Stomach (tissue), 9 donors: ENCODE results near the gene WDR86. TPM values are rescaled to one million over a fixed set of nuclear protein-coding genes. Genes with fewer than 3 reads are reported as not detected.

Experiments used
- DNase-seq, 2 donors: peaks; one replicate each; pipeline versions ENCODE4 v3.0.0 to v3.0.0-alpha.2; 2013 to 2019
- H3K27ac ChIP-seq, 5 donors: fragments of 200-600 bp in 4 of 5; sonication (generic) in 4 of 5; one replicate each; pipeline ENCODE4 v1.5.1; 2013 to 2019; ENCODE audit warnings: mild to moderate bottlenecking in 1 of 5, moderate library complexity in 1 of 5
- H3K27me3 ChIP-seq, 3 donors: fragments of 200-600 bp; sonication (generic); one replicate each; pipeline ENCODE4 v1.5.1; 2017 to 2019; ENCODE audit warnings: mixed run types in 1 of 3
- H3K36me3 ChIP-seq, 4 donors: fragments of 200-600 bp; sonication (generic); 1 replicate in 3 of 4; 2 replicates in 1 of 4; pipeline ENCODE4 v1.5.1; 2016 to 2019
- H3K4me1 ChIP-seq, 4 donors: fragments of 200-600 bp; sonication (generic); one replicate each; pipeline ENCODE4 v1.5.1; 2016 to 2019
- H3K4me3 ChIP-seq, 4 donors: fragments of 200-600 bp; sonication (generic) in 3 of 4; one replicate each; pipeline ENCODE4 v1.5.1; 2016 to 2019; ENCODE audit warnings: mild to moderate bottlenecking in 1 of 4
- H3K9me3 ChIP-seq, 4 donors: fragments of 200-600 bp; sonication (generic); one replicate each; pipeline ENCODE4 v1.5.1; 2016 to 2019
- EP300 ChIP-seq: sonication (generic); formaldehyde crosslinking; IDR thresholded peaks from one replicate; pipeline ENCODE4 v1.6.1; 2017; ENCODE audit warnings: antibody characterized with exemption
- POLR2A ChIP-seq, 4 donors: fragments of 450-650 bp; IDR thresholded peaks; one replicate each; pipeline ENCODE4 v1.6.1; 2016; ENCODE audit warnings: antibody characterized with exemption in 4 of 4, control low read depth in 2 of 4, mild to moderate bottlenecking in 1 of 4, moderate library complexity in 1 of 4
- POLR2AphosphoS5 ChIP-seq, 3 donors: sonication (generic); formaldehyde crosslinking; IDR thresholded peaks; one replicate each; pipeline ENCODE4 v1.6.1; 2016; ENCODE audit warnings: antibody characterized with exemption in 3 of 3
- WGBS, 5 donors: extraction: QIAGEN DNeasy Blood & Tissue Kit in 3 of 5; methylation state at CpG; one replicate each; pipeline versions ENCODE4 v1.1.5 to v1.1.7; 2013 to 2018; 5-methylcytosine and 5-hydroxymethylcytosine counted together
- intact Hi-C: fragments of 100-400 bp; cut with DNase I; formaldehyde crosslinking; loops from one replicate; pipeline ENCODE4 v1.15.1; 2023; ENCODE audit warnings: low total_unique reads
- polyA plus RNA-seq, 3 donors: library from polyadenylated mRNA; stranded (reverse); fragments of 200-250 nt; gene quantifications; one replicate each; pipeline ENCODE4 v1.2.3, GENCODE V29; 2013
- total RNA-seq, 5 donors: library from RNA; depleted of rRNA; stranded (reverse); fragments of >200 nt; gene quantifications; one replicate each; pipeline versions ENCODE4 v1.1.0 to v1.2.3, GENCODE V29; 2014 to 2016
- TF ChIP-seq, protein P1 (sequence below), 7 experiments: fragments of 450-650 bp in 4 of 7; fragments of 200-600 bp in 3 of 7; sonication (generic) in 3 of 7; IDR thresholded peaks; one replicate each; pipeline ENCODE4 v1.5.1; 2016 to 2019; ENCODE audit warnings: antibody characterized with exemption in 7 of 7, control low read depth in 2 of 7, mild to moderate bottlenecking in 1 of 7
- donor health status: healthy with polysubstance abuse.
- donor health status: Bipolar disorder and iron deficiency.
- donor health status: healthy.

Gene WDR86
- total and polyA plus RNA-seq, 8 donors, result 1.2 to 15.8 (median 5.2) TPM

GRCh38 chr7:151361193-151361959 lies 48.5 kb downstream of the WDR86 start:
- Histone ChIP-seq H3K36me3 (peaks cover 43 to 80% (median 79%) of the 10 kb centered on the region in 4 donors), H3K4me1 (peaks cover 0 to 9% (median 3%) of the 10 kb centered on the region in 4 donors), H3K27me3 (no peaks in the 10 kb centered on the region), H3K9me3 (no peaks in the 10 kb centered on the region), H3K27ac (no peak overlapping the region), H3K4me3 (no peak overlapping the region)
- 80 to 89% (median 82%) methylated on average over 3 of the region's 3 CpGs for whole genome bisulfite sequencing, 5 donors
- no peak for DNase-seq
- intact Hi-C loops, result no loop called here
- no peak for TF ChIP-seq POLR2A (IDR thresholded peaks at IDR 0.05)
- TF ChIP-seq POLR2AphosphoS5 (IDR thresholded peaks at IDR 0.05), result no peak
- TF ChIP-seq, protein P1, sequence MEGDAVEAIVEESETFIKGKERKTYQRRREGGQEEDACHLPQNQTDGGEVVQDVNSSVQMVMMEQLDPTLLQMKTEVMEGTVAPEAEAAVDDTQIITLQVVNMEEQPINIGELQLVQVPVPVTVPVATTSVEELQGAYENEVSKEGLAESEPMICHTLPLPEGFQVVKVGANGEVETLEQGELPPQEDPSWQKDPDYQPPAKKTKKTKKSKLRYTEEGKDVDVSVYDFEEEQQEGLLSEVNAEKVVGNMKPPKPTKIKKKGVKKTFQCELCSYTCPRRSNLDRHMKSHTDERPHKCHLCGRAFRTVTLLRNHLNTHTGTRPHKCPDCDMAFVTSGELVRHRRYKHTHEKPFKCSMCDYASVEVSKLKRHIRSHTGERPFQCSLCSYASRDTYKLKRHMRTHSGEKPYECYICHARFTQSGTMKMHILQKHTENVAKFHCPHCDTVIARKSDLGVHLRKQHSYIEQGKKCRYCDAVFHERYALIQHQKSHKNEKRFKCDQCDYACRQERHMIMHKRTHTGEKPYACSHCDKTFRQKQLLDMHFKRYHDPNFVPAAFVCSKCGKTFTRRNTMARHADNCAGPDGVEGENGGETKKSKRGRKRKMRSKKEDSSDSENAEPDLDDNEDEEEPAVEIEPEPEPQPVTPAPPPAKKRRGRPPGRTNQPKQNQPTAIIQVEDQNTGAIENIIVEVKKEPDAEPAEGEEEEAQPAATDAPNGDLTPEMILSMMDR (IDR thresholded peaks at IDR 0.05), result no peak
- no peak for TF ChIP-seq EP300

DNA sequence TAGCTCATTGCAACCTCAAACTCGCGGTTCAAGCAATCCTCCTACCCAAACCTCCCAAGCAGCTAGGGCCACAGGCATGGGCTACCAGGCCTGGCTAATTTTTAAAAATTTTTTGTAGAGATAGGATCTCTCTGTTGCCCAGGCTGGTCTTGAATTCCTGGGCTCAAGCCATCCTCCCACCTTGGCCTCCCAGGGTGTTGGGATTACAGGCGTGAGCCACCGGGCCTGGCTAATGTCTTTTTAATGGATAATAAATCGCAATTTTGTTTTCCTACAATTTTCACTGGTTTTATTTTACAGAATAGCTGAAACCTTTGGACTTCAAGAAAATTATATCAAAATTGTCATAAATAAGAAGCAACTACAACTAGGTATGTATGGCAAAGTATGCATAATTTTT lies 57.3 kb downstream of the WDR86 start:
- H3K9me3 ChIP-seq, result no peaks in the 10 kb centered on the region
- H3K4me1 ChIP-seq, result peaks cover 0 to 42% (median 9%) of the 10 kb centered on the region in 4 donors
- H3K4me3 ChIP-seq, result no peak overlapping the region
- peak overlapping the region in 2 of 5 donors; percentile 14 to 33 for H3K27ac ChIP-seq
- no peaks in the 10 kb centered on the region for H3K27me3 ChIP-seq
- TF ChIP-seq EP300, result no peak
- no peak for TF ChIP-seq POLR2A (IDR thresholded peaks at IDR 0.05)
- TF ChIP-seq, protein P1 (IDR thresholded peaks at IDR 0.05), result no peak
- no peak for TF ChIP-seq POLR2AphosphoS5 (IDR thresholded peaks at IDR 0.05)
- no peak for DNase-seq
- intact Hi-C loops, result no loop called here
- WGBS, 5 donors, result 71 to 92% (median 73%) methylated on average over 5 of the region's 5 CpGs
- H3K36me3 ChIP-seq, result peaks cover 44 to 90% (median 82%) of the 10 kb centered on the region in 4 donors

- DNase-seq, result peak in 1 of 2 donors; percentile 62
- H3K27me3 ChIP-seq, result no peaks in the 10 kb centered on the region
- H3K9me3 ChIP-seq, result no peaks in the 10 kb centered on the region
- H3K4me1 ChIP-seq, result peaks cover 0 to 48% (median 9%) of the 10 kb centered on the region in 4 donors
- 63 to 83% (median 74%) methylated on average over 6 of the region's 6 CpGs for WGBS, 5 donors
- H3K36me3 ChIP-seq, result peaks cover 38 to 90% (median 82%) of the 10 kb centered on the region in 4 donors
- no peak overlapping the region for H3K4me3 ChIP-seq
- intact Hi-C loops, result no loop called here
- TF ChIP-seq POLR2A (IDR thresholded peaks at IDR 0.05), result no peak
- no peak for TF ChIP-seq POLR2AphosphoS5 (IDR thresholded peaks at IDR 0.05)
- TF ChIP-seq EP300, result no peak
- TF ChIP-seq, protein P1 (IDR thresholded peaks at IDR 0.05), result no peak
- H3K27ac ChIP-seq, result peak overlapping the region in 3 of 5 donors; percentile 10 to 33 (median 14)
Observed at GRCh38 chr7:151351967-151352366, 57.9 kb downstream of the WDR86 start.

DNA sequence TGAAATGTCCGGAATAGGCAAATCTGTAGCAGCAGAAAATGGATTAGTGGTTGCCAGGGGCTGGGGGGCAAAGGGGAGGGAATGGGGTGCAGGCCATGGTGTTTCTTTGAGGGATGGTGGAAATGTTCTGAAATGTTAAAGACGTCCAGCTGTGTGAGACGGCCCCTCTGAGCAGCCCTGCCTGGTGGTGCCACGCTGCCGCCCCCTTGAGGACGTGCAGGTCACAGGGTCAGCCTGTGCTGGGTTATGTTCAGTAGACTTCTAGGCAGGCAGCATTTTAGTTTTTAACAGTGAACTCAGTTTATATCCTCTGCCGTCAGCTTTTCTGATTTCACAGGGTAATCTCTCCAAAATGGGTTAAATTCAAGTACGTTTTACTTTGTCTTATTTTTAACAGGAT lies 58.8 kb downstream of the WDR86 start:
- Histone ChIP-seq H3K27me3 (no peaks in the 10 kb centered on the region), H3K9me3 (no peaks in the 10 kb centered on the region), H3K4me1 (peaks cover 5 to 57% (median 13%) of the 10 kb centered on the region in 4 donors), H3K4me3 (no peak overlapping the region), H3K27ac (peak overlapping the region in 2 of 5 donors; percentile 10 to 82), H3K36me3 (peaks cover 33 to 90% (median 82%) of the 10 kb centered on the region in 4 donors)
- intact Hi-C loops, result no loop called here
- DNase-seq, result no peak
- TF ChIP-seq POLR2A (IDR thresholded peaks at IDR 0.05) (no peak), EP300 (no peak), POLR2AphosphoS5 (IDR thresholded peaks at IDR 0.05) (no peak)
- TF ChIP-seq, protein P1 (IDR thresholded peaks at IDR 0.05), result no peak
- WGBS, 5 donors, result 54 to 69% (median 58%) methylated on average over 4 to 8 of the region's 8 CpGs
